GM18858 (cell line): ENCODE data around the gene TSPAN12.
A peak's percentile ranks its signal among the peaks of the same experiment; 100 is the strongest.

Experiments
- ATAC-seq: cut with Tn5 transposase; IDR thresholded peaks from one replicate; pipeline ENCODE4 v1.9.1; 2021; ENCODE audit not compliant: unreplicated experiment

TSPAN12 gene

DNA sequence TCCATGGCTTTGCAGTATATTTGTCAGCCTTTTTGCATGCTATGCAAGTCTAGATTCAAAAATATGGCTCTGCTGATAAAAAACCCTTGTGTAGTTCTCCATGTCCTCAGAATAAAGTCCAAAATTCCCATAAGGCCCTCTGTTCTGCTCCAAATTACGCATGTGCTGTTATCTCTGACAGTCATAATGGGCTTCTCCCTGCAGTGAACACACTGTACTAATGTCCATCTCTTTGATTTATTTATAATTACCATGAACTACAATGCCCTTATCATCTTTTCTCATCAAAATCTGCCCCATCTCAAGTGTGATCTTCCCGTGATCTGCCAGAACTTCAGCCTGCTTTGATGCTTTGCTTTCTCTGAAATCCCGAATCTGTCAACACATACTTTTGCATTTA is 87.7 kb downstream of the TSPAN12 start:
- ATAC-seq: no peak

DNA sequence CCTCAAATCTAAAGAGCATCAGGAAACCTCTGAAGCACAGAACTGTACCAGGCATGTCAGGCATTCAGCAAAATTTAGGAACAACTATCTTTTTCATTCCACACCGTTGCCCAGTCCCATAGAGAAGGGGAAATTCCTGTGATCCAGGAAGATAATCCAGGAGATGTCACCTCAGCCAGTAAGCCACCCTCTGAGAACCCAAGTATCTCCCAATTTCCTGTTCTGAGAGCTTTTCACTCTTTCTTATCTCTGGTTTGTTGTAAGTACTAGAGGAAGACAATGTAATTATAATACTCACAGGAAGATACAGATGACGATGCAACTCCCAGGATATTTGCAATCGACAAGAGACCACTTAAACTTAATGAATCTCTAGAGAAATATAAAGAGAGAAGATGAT is 97.1 kb downstream of the TSPAN12 start:
- ATAC-seq: no peak

DNA sequence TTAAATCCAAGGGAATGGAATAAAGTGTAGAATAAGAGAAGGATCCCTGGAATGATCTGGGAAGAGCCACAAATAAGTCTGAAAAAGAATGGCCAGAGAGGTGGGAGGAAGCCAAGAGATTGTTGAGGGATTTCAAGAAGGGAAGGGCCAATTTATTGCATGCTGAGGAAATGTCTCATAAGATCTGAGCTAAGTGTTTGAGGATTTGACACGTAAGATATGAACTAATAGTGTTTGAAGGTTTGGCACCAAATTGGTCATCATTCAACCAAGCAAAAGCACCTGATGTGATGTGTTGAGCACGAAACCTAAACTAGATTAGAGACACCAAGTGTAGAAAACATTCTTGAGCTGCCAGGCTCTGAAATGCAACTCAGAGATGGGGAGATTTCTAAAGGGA is 97.9 kb downstream of the TSPAN12 start:
- ATAC-seq: peak; percentile 85

DNA sequence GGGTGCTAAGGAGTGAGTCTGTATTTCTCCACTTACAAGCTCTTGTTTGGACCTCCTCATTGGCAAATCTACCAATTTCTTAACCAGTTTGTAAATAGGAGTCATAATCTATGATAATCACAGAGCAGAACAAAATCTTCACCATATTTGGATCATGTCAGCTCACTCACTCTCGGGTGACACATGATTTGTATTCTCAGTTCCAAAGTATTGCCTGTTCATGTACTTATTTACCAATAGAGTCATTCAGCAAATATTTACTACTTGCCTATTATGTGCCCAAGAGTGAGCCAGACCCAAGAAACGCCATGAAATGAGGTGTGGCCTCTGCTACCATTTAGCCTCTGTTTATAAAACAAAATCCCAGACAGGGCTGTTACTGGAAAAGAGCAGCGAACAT is 114.8 kb downstream of the TSPAN12 start:
- no peak for ATAC-seq

DNA sequence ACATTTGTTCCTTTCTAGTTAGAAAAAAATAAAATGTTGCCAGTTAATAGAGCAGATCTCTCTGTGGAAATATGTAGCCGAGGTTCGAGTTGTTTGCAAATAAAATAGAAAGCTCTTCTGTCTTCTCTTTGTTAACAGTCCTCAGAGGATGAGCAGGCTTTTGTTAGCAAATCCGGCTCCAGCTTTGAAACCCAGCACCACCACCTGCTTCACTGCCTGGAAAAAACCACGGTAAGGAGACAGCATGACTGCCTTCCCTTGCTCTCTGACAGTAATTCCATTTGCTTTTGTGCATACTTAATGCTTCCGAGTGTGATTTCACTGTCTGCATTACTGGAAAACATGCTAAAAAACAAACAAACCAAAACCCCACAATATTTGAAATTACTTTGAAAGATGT is 115.6 kb downstream of the TSPAN12 start:
- no peak for ATAC-seq

DNA sequence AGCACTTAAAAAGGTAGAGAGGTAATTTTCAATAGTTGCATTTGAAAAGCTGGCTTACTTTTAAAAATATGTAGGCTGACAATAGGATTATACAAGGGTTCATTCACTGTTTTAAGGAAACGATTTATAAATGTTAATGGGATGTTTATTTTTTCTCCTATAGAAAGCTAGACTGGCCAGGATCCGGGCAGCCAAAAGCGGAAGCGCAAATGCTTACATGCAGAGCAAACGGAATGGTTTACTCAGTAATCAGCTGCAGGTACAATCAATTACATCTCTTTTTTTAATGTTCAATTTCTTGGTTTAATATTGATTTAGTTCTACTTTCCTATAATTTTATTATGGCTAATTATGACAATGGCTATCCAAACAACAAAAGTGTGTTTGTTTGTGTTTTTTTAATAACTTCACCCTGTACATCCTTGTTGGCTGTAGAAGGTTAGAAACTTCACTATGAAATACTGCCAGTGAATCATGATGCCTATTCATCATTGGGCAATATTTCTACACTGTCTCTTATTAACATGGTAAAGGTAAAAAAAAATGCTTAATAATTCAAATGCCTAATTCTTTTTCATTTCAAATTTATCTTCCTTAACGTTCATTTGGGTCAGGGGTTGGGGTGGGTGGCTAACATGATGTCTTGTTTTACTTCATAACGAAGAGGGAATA is 116.4 kb downstream of the TSPAN12 start:
- no peak for ATAC-seq

DNA sequence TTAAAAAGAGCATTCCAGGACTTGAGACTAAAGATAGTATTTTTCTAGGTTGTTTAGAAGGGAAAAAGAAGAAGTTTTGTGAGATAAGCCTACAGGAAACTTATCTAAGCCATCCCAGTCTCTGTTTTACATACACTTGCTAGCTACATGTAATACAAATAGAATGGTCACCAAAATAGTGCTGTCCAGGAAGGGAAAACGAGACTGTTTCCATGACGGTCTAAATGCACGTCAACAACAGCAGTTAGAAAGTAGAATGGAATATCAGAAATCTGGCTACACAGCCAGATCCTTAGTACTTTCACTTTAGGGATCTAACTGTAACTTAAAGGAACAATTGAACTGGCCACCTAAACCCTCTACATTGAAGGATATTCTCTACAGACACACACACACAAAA is 117.6 kb downstream of the TSPAN12 start:
- no peak for ATAC-seq

DNA sequence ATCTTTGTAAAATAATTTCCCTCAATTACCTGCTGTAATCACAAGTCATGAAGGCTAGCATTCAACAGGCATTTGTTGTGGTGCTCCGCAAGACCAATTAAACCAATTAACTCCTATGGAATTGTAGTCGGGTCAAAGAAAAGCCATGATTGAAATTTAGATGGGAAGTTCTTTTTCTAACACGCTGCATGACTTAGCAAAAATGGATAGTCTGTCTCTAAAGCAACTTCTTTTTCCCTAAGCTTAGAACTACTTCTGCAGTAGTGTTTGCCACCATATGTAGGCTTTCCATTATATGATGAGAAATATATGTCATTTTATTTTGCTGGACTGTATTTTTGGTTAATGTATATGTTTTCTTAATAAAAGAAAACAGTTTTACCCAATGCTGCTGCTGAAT is 119.1 kb downstream of the TSPAN12 start:
- ATAC-seq: no peak
